Smooth muscle cell of the brain vasculature (primary cell): ENCODE results near the gene ZSCAN10.

ENCODE experiments used
- DNase-seq: peaks from one replicate; pipeline ENCODE4 v3.0.0-alpha.2; 2012; ENCODE audit warnings: low read depth, low spot score

ZSCAN10 gene

DNA sequence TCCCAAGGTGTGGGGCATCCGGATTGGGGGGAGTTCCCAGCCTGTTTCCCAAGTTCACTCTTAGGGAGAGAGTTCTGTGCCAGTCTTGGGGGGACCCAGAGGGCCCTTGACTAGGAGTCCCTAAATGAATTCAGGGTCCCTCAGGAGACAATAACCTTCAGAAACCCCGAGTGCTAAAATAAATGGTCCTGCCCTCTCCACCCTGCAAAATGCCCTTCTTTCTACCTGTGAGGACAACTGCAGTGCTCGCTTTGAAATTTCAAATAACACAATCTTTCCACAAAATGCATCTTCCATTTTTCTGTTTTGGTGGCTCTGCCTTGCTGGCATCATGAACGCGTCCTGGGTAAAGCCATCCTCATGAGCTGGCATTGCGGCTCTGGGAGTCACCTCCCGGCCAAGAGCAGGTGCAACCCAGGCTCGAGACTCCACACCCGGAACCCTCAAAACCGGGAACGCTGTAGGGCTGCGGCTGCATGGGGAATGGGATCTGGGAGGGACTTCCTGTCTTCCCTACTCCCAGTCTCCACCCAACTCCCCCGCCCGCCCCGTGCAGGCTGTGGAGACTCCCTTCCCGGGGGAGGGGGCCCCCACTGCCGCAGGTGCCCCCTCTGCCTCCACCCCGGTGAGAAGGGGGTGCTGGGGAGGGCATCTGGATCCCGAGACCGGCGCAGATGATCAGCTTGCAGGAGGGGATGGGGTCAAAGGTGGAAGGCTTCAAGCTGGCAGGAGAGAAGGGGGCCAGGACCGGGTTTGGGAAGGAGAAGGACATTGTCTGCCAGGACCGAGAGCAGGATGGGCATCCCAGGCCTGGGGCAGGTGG, 13.2 kb upstream of the ZSCAN10 start, which contains the start of gene ZNF205:
Gene ZNF205 (plus strand): TSS at position 529 of the 823 bp plus-strand sequence. CDS start 845 bp downstream, outside the sequence.
- DNase-seq, result no peak

DNA sequence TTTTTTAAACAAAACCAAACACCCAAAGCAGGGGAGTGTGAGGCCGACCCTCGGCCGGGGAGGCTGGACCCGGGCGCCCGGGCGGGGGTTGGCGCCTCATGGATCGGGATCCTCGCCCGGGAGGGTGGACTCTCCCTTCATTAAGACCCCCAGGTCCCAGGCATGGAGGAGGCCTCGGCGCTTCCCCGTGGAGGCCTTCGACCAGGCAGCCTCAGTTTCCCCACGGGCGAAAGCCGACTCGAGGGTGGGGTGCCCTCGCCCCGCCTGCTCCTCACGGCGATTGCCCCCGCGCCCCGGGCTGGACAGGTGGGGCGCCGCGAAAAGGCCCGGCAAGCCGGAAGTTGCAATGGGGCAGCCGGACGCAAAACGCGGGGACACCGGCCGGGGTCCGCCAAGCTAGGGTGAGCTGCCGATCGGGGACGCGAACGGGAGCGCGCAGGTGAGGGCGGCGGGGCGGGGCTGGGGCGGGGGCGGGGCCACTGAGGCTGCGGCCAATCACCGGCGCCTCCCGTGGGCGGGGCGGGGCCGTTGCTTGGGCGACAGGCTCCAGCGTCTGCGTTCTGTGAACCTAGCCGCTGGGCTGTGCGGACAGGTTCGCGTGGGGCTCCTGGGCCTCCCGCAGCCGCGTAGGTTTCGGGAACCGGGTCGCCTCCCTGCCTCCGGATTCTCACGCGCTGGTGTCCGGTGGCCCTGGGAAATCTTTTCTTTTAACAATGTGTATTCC, 7.3 kb upstream of the ZSCAN10 start:
- DNase-seq, result peak; percentile 66

GRCh38 chr16:3101841-3102470, 2.9 kb upstream of the ZSCAN10 start:
- DNase-seq, result no peak

GRCh38 chr16:3101018-3101840, 2.1 kb upstream of the ZSCAN10 start:
- DNase-seq, result no peak

GRCh38 chr16:3099732-3100499, 822 bp upstream of the ZSCAN10 start:
- DNase-seq, result peak; percentile 37

GRCh38 chr16:3099395-3099731, 269 bp upstream of the ZSCAN10 start:
- DNase-seq, result no peak

DNA sequence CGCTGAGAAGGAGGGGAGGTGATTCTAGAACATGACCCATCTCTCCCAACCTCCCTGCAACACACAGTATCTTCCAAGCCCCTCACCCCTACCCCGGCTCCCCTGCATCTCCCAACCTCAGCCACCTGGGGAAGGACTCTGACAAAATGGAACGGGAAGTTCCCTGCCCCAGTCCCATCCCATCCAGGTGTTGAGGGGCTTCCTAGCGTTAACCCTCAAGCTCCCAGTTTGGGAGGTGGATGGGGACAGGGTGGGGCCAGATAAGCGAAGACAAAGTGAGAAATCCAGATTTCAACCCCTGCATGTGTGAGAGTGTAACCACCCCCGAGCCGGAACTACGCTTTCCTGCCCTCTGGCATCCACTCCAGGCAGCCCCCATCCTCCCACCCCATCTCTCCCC, 1.8 kb downstream of the ZSCAN10 start:
- DNase-seq, result no peak

GRCh38 chr16:3096362-3096761, 2.7 kb downstream of the ZSCAN10 start:
- DNase-seq, result no peak

GRCh38 chr16:3095869-3096268, 3.2 kb downstream of the ZSCAN10 start:
- DNase-seq, result no peak

DNA sequence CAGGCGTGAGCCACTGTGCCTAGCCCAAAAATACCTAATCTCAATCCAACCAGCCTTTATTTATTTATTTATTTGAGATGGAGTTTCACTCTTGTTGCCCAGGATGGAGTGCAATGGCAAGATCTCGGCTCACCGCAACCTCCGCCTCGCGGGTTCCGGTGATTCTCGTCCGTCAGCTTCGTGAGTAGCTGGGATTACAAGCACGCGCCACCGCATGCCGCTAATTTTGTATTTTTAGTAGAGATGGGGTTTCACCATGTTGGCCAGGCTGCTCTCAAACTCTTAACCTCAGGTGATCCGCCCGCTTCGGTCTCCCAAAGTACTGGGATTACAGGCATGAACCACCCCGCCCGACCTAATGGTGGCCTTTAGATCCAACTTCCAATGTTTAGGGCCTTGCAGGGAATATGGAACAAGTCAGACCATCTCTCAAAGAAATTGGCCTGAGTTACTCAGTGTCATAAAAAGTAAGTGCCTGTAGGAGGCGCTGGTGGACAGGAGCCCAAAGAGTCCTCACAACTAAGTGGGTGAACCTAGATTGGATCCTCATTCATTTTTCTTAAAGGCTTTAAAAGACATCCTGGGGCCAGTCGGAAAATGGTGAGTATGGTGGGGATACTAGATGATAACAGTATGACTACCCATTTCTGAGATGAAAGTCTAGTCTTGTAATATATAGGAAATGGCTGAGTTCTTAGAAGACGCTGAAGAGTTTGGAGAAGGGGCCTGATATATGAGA, 4.6 kb downstream of the ZSCAN10 start:
- DNase-seq, result no peak

DNA sequence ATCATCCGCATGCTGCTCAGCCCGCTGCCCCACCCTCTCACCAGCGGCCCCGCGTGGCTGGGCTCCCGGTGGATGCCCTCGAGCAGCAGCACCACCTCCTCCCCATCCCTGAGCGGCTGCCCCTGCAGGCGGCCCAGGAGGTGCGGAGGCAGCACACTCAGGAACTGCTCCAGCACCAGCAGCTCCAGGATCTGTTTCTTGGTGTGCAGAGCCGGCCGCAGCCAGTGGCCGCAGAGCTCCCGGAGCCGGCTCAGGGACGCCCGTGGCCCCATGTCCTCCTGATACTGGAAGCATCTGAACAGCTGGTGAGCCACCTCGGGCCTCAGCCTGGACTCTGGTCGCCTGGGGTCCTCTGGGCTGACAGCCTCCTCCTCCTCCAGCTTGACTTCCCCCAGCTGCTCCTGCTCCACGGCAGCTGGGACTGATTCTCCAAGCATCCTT, 6.6 kb downstream of the ZSCAN10 start:
- DNase-seq, result no peak

DNA sequence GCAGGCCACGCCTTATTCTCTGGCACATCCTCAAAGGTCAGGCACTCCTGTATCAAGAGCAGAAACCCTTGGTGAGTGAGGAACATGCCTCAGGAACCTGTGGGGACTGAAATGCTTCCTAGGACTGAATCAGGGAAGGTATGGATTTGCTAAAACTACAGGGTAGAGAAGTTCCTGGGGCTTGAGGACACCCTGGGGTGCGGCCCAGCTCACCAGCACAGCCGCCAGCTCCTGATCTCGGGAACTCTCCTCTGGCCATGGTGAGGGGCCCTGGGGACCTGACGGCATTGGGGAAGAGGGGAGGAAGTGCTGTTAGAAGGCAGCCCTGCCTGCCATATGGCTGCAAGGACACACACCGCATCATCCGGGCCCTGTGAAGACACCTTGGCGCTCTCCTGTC, 7.5 kb downstream of the ZSCAN10 start:
- DNase-seq, result no peak

DNA sequence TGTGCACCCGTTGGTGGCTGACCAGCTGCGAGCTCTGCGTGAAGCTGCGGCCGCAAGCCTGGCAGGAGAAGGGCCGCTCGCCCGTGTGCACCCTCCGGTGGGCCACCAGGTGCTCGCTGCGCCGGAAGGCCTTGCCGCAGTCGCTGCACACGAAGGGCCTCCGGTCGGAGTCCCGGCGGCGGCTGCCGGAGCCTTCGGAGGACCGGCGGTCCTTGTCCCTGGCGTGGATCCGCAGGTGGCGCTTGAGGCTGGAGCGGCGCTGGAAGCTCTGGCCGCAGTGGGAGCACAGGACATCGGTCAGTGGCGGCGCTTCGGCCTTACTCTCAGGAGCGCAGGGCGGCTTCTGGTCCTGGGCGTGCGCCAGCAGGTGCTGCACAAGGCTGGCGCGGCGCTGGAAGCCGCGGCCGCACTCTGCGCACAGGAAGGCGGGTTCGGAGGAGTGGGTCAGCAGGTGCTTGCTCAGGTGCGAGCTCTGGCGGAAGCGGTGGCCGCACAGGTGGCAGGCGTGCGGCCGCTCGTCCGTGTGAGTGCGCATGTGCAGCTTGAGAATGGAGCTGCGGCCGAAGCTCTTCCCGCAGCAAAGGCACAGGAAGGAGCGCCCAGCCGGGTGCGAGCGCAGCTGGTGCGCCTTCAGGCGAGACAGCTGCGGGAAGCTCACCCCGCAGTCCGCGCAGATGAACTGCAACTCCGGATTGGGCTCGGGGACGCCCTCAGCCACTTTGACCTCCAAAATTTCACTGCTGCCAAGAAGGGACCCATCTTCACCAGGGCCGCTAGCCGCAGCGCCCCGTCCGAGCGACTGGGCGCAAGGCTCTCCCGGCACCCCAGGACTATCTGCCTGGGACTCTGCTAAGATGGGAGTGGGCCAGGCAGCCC, 9.1 kb downstream of the ZSCAN10 start:
- DNase-seq, result no peak

DNA sequence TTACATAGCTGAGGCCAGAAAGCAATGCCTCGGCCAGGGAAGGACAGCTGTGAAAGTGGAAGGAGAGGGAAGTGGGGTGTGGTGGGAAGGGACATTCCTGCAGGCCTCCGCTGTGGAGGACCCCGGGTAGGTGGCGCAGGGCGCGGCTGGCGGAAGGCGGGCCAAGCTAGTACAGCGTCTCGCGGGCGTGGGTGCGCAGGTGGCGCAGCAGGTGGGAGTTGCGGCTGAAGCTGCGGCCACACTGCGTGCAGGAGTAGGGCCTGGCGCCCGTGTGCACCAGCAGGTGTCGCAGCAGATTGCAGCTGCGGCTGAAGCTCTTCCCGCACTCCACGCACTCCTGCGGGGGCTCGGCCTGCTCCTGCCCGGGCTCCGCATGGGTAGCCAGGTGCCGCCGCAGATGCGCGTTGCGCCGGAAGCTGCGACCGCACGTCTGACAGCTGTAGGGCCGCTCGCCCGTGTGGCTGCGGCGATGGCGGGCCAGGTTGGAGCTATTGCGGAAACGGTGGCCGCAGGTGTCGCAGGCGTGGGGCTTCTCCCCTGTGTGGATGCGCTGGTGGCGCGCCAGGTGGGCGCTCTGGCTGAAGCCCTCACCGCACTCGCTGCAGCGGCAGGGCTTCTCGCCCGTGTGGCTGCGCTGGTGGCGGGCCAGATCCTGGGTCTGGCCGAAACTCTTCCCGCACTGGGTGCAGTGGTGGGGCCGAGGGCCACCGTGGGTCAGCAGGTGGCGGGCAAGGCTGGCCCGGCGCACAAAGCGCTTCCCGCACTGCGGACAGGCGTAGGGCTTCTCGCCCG, 10.0 kb downstream of the ZSCAN10 start:
- DNase-seq, result no peak

DNA sequence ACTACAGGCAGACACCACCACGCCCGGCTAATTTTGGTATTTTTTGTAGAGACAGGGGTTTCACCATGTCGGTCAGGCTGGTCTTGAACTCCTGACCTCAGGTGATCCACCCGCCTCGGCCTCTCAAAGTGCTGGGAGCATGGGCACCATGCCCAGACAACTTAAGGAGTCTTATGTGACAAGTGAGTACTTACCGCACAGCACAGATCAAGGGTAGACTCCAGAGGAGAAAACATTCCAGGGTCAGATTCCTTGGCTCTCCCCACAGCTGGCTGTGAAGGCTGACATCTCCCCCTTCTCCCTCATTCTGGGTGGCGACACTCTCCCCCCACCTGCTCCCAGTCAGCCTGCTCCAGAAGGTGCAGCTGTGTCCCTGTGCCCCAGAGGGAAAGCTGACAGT, 10.6 kb downstream of the ZSCAN10 start:
- DNase-seq, result no peak

DNA sequence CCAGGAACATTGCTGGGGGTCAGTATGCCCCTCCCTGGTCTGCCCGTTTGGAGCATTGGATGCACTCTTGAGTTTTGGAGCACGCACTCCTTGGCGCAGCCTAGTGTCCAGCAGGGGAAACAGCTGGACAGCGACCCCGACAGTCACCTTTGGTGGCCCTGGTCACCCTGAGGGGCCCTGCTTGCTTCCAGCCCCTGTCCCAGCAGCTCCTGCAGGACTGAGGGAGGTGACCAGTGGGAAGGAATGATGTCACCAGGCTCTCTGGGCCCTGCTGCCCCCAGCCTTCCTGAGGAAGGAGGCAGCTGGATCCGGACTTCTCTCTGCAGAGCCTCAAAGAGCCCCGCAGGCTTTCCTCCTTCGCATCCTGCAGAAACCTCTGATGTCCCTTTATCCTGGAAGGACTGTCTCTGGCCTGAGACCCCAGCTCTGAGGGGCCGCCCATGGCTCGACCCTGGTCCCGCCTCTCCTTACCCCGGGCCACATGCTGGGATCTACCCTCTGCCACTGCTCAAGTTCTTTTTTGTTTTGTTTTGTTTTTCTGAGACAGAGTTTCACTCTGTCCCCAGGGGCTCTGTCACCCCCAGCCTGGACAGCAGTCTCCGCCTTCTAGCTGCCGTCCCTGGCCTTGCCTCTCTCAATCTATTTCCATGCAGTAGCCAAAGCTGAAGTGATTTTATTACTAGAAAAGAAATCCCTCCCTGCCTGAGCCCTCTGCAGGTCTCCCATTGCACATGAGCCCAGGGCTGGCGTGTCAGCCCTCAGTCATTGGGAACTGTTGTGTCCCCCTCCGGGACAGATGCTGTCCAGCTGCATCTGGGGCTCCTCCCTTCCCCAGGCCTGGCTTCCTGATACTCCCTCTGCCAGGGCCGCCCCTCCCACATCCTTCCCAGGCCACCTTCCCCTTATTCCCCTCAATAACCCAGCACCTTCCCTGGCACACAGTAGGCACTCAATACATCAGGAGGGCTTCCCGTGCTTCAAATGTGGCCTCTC, 11.6 kb downstream of the ZSCAN10 start:
- no peak for DNase-seq

DNA sequence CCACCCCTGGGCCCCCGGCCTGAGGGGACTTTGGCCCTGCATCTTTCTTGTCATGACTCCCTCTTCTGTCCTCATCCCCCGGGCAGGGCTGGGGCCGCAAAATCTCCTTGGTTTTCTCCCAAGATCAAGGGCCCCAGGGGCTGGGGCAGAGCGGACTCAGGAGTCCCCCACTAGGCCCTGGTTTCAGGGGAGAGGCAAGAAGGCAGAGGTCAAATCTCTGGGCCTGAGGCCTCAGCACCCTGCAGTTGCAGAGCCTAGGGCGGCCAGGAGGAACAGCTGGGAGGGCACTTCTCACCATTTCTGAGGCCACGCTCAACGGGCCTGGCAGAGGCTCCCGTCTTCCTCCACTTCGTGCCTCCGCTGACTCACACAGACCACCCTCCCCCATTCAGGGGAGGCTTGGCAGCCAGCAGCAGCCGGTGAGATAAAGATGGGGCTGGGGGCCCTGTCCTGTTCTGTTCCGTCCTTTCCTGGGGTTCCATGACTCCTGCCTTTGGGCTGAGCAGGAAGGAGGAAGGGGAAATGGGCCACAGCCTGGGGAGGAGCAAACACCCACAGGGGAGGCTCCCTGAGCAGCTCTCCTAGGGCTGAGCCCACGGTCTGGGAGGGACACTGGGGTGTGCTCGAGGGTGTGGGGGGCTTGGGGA, 12.4 kb downstream of the ZSCAN10 start:
- no peak for DNase-seq
